HepG2 (cell line): ENCODE data around the gene GABARAPL2. TPM values are rescaled to one million over a fixed set of nuclear protein-coding genes. Genes with fewer than 3 reads are reported as not detected.

Experiments used
- BRF2 ChIP-seq: sonication (generic); formaldehyde crosslinking; IDR thresholded peaks from 2 replicates; pipeline ENCODE4 v1.8.1; 2022; ENCODE audit warnings: mild to moderate bottlenecking, missing genetic modification reagents
- GLMP ChIP-seq: sonication (generic); formaldehyde crosslinking; IDR thresholded peaks from 2 replicates; pipeline ENCODE4 v1.9.0; 2021; ENCODE audit warnings: missing genetic modification reagents, mild to moderate bottlenecking, borderline replicate concordance
- HNF4A ChIP-seq: sonication (generic); formaldehyde crosslinking; IDR thresholded peaks from 2 replicates; pipeline ENCODE4 v1.4.0; 2020; ENCODE audit warnings: missing genetic modification reagents
- HOXA5 ChIP-seq: sonication (generic); formaldehyde crosslinking; IDR thresholded peaks from 2 replicates; pipeline ENCODE4 v1.4.0; 2020; ENCODE audit warnings: missing genetic modification reagents
- KLF6 ChIP-seq: IDR thresholded peaks from 2 replicates; pipeline ENCODE4 v1.8.0; 2016; ENCODE audit warnings: missing biosample characterization, missing genetic modification reagents
- MEIS1 ChIP-seq: sonication (generic); formaldehyde crosslinking; IDR thresholded peaks from 2 replicates; pipeline ENCODE4 v1.9.0; 2021; ENCODE audit warnings: mild to moderate bottlenecking, missing genetic modification reagents, moderate library complexity, borderline replicate concordance
- PLRG1 ChIP-seq: fragments of 450-650 bp; conservative IDR thresholded peaks from 2 replicates; pipeline ENCODE4 v1.6.1; 2016
- SNAI1 ChIP-seq: sonication (generic); formaldehyde crosslinking; IDR thresholded peaks from 2 replicates; pipeline ENCODE4 v1.5.0; 2020; ENCODE audit warnings: mild to moderate bottlenecking, missing genetic modification reagents, borderline replicate concordance
- STAT6 ChIP-seq: sonication (generic); formaldehyde crosslinking; IDR thresholded peaks from 2 replicates; pipeline ENCODE4 v1.4.0; 2020; ENCODE audit warnings: missing genetic modification reagents, mild to moderate bottlenecking, borderline replicate concordance
- TBP ChIP-seq: sonication (generic); formaldehyde crosslinking; IDR thresholded peaks from 2 replicates; pipeline ENCODE4 v1.5.0; 2020; ENCODE audit warnings: missing genetic modification reagents
- YEATS2 ChIP-seq: sonication (generic); formaldehyde crosslinking; IDR thresholded peaks from 2 replicates; pipeline ENCODE4 v1.4.0; 2020; ENCODE audit warnings: missing genetic modification reagents, borderline replicate concordance
- ZBTB14 ChIP-seq: sonication (generic); formaldehyde crosslinking; IDR thresholded peaks from 2 replicates; pipeline ENCODE4 v1.4.0; 2020; ENCODE audit warnings: missing genetic modification reagents
- ZBTB2 ChIP-seq: sonication (generic); formaldehyde crosslinking; IDR thresholded peaks from 2 replicates; pipeline ENCODE4 v1.8.0; 2022; ENCODE audit warnings: low read depth, missing genetic modification reagents
- ZBTB21 ChIP-seq: sonication (generic); formaldehyde crosslinking; IDR thresholded peaks from 2 replicates; pipeline ENCODE4 v1.4.0; 2020; ENCODE audit warnings: missing genetic modification reagents
- ZBTB25 ChIP-seq: IDR thresholded peaks from 2 replicates; pipeline ENCODE4 v1.6.1; 2018; ENCODE audit warnings: missing genetic modification reagents
- ZBTB7B ChIP-seq: sonication (generic); formaldehyde crosslinking; IDR thresholded peaks from 2 replicates; pipeline ENCODE4 v1.4.0; 2020; ENCODE audit warnings: missing genetic modification reagents
- ZNF180 ChIP-seq: sonication (generic); formaldehyde crosslinking; IDR thresholded peaks from 2 replicates; pipeline ENCODE4 v1.4.0; 2020; ENCODE audit warnings: low read depth, missing genetic modification reagents, borderline replicate concordance
- ZNF24 ChIP-seq: fragments of 450-650 bp; IDR thresholded peaks from 2 replicates; pipeline ENCODE4 v1.6.1; 2017; ENCODE audit warnings: antibody characterized with exemption, mild to moderate bottlenecking
- ZNF546 ChIP-seq: sonication (generic); formaldehyde crosslinking; conservative IDR thresholded peaks from 2 replicates; pipeline ENCODE4 v1.8.1; 2023; ENCODE audit warnings: mild to moderate bottlenecking, missing genetic modification reagents
- ZNF749 ChIP-seq: sonication (generic); formaldehyde crosslinking; IDR thresholded peaks from 2 replicates; pipeline ENCODE4 v1.8.0; 2022; ENCODE audit warnings: mild to moderate bottlenecking, missing genetic modification reagents, moderate library complexity, borderline replicate concordance
- polyA plus RNA-seq, 8 experiments: library from polyadenylated mRNA; depleted of rRNA in 3 of 8; stranded (reverse) in 7 of 8; unstranded in 1 of 8; fragments of >200 nt; fragmentation: Illumina TruSeq in 4 of 8; extraction: Trizol in 4 of 8; gene quantifications; 2 replicates each; pipeline versions ENCODE4 v1.2.1 to v1.2.3, GENCODE V29; 2011 to 2016; ENCODE audit warnings: low read depth in 4 of 8, missing spikeins in 1 of 8, mixed read lengths in 1 of 8; ENCODE audit not compliant: insufficient read depth in 1 of 8
- total RNA-seq, 5 experiments: library from RNA; depleted of rRNA; stranded (reverse); fragments of >200 nt; fragmentation: Illumina TruSeq; extraction: Trizol; gene quantifications; 2 replicates each; pipeline ENCODE4 v1.2.3, GENCODE V29; 2016; ENCODE audit warnings: low read depth in 1 of 5

The GABARAPL2 gene
- total and polyA plus RNA-seq, 2 of the 13 experiments (the other 11 are each of a cell fraction or from before 2014, with no cell fraction given) = 76.4 to 83.0 TPM

GRCh38 chr16:75566040-75566757 is at the start of gene GABARAPL2 (continued):
- peak; percentile 44 for TF ChIP-seq ZBTB14 (CRISPR knock-in tag)
- no peak; the same call in 1 of the 2 replicates for TF ChIP-seq SNAI1 (CRISPR knock-in tag)
- TF ChIP-seq ZNF546 (CRISPR knock-in tag) = peak; percentile 58; the same call in 1 of the 2 replicates
- TF ChIP-seq MEIS1 (CRISPR knock-in tag) = no peak
- TF ChIP-seq ZBTB25 (CRISPR knock-in tag) = peak; percentile 39; the same call in 1 of the 2 replicates
- TF ChIP-seq ZBTB2 (CRISPR knock-in tag) = no peak; the same call in 1 of the 2 replicates
- TF ChIP-seq BRF2 (CRISPR knock-in tag) = no peak
- no peak for TF ChIP-seq GLMP (CRISPR knock-in tag)
- 0 out of 2 replicates have a peak, but pooled peaks have one; percentile 5 for TF ChIP-seq HNF4A (CRISPR knock-in tag)
- TF ChIP-seq ZBTB21 (CRISPR knock-in tag) = no peak; the same call in 1 of the 2 replicates
- 0 out of 2 replicates have a peak, but pooled peaks have one; percentile 35 for TF ChIP-seq ZNF180 (CRISPR knock-in tag)
- no peak for TF ChIP-seq ZNF24
- peak; percentile 86 for TF ChIP-seq ZBTB7B
- TF ChIP-seq PLRG1 = no peak
- TF ChIP-seq KLF6 = 0 out of 2 replicates have a peak, but pooled peaks have one; percentile 49
- TF ChIP-seq STAT6 (CRISPR knock-in tag) = no peak; the same call in 1 of the 2 replicates
- TF ChIP-seq HOXA5 (CRISPR knock-in tag) = peak; percentile 92
- peak; percentile 66 for TF ChIP-seq YEATS2 (CRISPR knock-in tag)
- peak; percentile 77; the same call in 1 of the 2 replicates for TF ChIP-seq ZNF749
- TF ChIP-seq TBP (CRISPR knock-in tag) = peak; percentile 30; the same call in 1 of the 2 replicates
